OCI-LY7 (cell line): Measurements from ENCODE around the gene CARHSP1.

Source experiments
- CTCF ChIP-seq: fragments of 200-600 bp; sonication (generic); conservative IDR thresholded peaks from 2 replicates; pipeline ENCODE4 v1.5.1; 2014; ENCODE audit warnings: mild to moderate bottlenecking, antibody characterized with exemption, low read length, moderate library complexity, mixed read lengths
- EZH2phosphoT487 ChIP-seq: fragments of 200-600 bp; sonication (generic); IDR thresholded peaks from 2 replicates; pipeline ENCODE4 v1.6.1; 2018; ENCODE audit warnings: low read depth, borderline replicate concordance, mild to moderate bottlenecking, mixed run types, antibody characterized with exemption, low read length, moderate library complexity, mixed read lengths

- TF ChIP-seq CTCF (no peak), EZH2phosphoT487 (no peak)
These were observed 46.4 kb downstream of the CARHSP1 start for GRCh38 chr16:8822403-8822802.
